Stimulated activated memory B cell treated with anti-CD40 and anti-IgM and Interleukin-4, amounts not matched to agents 10 μg/mL and 1 μg/mL and 100 μg/mL, for 72 hours (primary cell): ENCODE measurements around the gene PROX1.

Experiments used
- ATAC-seq: fragments of 150-1000 bp; cut with Tn5 transposase; 2 replicates; pipeline ENCODE4 v1.10.0; 2021
- H3K27ac Mint-ChIP-seq: one replicate; pipeline ENCODE4 v1.8.0; 2022; ENCODE audit warnings: mild to moderate bottlenecking, mixed read lengths
- H3K27me3 Mint-ChIP-seq: one replicate; pipeline ENCODE4 v1.8.0; 2022; ENCODE audit warnings: mixed read lengths
- H3K36me3 Mint-ChIP-seq: one replicate; pipeline ENCODE4 v1.8.0; 2022; ENCODE audit warnings: mixed read lengths
- H3K4me1 Mint-ChIP-seq: one replicate; pipeline ENCODE4 v1.8.0; 2022; ENCODE audit warnings: mixed read lengths
- H3K4me3 Mint-ChIP-seq: one replicate; pipeline ENCODE4 v1.8.0; 2022; ENCODE audit warnings: mild to moderate bottlenecking, moderate library complexity, mixed read lengths
- H3K9me3 Mint-ChIP-seq: one replicate; pipeline ENCODE4 v1.8.0; 2022; ENCODE audit warnings: mixed read lengths

PROX1 gene

DNA sequence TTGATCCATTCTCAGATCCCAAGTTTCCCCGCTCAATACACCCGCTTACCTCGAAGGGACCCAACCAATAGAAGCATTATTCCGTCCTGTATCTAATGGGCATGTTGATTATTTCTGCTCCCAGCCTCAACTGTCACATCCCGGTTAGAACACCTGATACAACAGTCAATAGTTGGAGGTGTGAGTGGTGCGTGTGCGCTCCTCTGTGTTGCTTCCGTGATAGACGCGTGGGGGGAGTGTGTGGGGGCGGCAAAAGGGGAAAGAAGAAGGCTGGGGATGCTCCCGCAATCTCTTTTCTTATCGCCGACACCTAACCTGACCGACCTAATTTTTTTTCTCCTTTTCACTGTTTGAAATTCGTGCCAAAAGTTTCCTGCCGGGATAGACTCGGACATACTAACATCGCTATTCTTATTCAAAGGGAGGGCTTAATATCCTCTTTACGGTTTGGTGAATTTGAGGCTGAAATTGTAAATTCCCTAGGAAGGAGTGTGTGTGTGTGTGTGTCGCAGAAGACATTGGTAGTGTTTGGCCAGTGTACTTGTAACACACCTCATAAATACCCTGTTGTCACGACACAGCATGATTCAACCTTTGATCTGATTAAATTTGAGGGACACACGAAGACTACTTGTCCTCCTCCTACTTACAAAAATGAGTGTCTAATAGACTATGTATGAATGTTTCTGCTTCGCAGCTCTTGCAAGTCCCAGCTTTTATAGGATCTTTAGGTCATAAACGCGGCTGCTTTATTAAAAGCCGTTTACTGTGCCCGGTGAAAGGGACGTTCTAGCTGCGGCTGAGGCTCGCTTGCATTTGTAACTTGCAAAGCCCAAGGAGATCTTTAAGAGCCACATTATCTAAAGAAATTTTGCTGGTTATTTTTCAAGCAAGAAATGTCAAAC, 1.5 kb upstream of the PROX1 start:
- Mint-ChIP-seq H3K4me3 (no peak overlapping the region), H3K4me1 (peaks cover 35% of the 10 kb centered on the region), H3K36me3 (peaks cover 9% of the 10 kb centered on the region), H3K9me3 (peaks cover 12% of the 10 kb centered on the region), H3K27ac (no peak overlapping the region), H3K27me3 (peaks cover 93% of the 10 kb centered on the region)
- no peak for ATAC-seq

DNA sequence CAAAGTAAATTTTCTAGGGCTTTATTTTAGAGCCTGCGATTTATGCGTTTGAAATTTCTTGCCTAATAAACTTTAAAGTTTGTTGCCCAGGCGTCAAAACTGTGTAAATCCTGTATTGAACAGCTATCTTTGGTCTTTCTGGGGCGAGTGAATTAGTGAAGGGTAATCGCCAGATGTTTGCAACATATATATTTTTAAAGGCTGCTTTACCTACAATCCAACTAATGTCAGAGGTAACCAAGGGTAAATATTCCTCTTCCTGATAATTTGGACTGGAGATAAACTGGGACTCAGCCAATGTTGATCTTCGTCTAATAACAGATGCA, 885 bp upstream of the PROX1 start:
- ATAC-seq: no peak
- Mint-ChIP-seq H3K36me3 (peaks cover 9% of the 10 kb centered on the region), H3K4me3 (no peak overlapping the region), H3K27ac (no peak overlapping the region), H3K27me3 (peaks cover 88% of the 10 kb centered on the region), H3K4me1 (peaks cover 35% of the 10 kb centered on the region), H3K9me3 (peaks cover 11% of the 10 kb centered on the region)

DNA sequence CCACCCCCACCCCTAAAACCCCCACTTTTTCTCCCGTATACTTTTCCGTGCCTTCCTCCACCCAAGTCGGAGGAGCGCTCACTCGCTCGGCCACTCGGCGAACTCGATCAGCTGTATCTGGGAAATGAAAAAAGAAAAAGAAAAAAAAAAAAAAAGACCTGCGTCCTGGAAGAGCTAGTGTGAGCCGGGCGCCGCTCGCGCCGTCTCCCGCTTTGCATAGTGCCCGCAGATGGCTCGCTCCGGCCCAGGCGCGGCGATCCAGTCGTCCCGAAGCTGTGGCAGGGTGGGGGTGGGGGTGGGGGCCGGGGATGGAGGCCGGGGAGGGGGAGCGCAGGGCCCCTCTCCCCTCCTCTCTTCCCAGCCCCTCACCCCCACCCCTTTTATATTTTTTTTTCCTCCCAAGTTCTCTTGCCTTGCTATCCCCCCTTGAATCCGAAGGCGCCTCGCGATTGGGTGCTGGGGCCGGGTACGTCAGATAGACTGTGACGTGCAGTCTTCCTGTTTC, 299 bp upstream of the PROX1 start:
- Mint-ChIP-seq H3K9me3 (peaks cover 9% of the 10 kb centered on the region), H3K27ac (peak overlapping the region; percentile 70), H3K36me3 (peaks cover 9% of the 10 kb centered on the region), H3K27me3 (peaks cover 82% of the 10 kb centered on the region), H3K4me3 (peak overlapping the region; percentile 86), H3K4me1 (peaks cover 35% of the 10 kb centered on the region)
- peak; percentile 37 for ATAC-seq

DNA sequence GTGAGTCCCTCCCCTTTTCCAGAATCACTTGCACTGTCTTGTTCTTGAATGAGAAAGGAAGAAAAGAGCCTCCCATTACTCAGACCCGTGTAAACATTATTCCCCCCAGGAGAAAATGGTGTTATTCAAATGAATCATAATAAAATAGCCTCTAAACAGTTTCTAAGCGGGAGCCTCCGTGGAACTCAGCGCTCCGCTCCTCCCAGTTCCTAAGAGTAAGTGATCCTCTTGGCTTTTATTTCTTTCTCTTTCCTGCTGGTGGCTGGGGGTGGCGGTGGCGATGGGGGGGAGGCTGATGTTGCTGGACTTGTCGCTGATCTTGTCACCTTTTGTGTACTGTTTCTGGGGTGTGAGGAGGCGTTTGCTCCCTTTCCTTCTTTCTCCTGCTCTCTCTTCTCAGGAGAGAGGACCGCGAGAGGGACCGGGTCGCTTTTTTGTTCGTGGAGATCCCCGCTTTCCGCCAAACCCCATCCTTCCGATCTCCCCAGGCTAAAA, 781 bp downstream of the PROX1 start:
- no peak for ATAC-seq
- peaks cover 35% of the 10 kb centered on the region for H3K4me1 Mint-ChIP-seq
- H3K27ac Mint-ChIP-seq: peak overlapping the region; percentile 70
- H3K4me3 Mint-ChIP-seq: peak overlapping the region; percentile 86
- H3K27me3 Mint-ChIP-seq: peaks cover 77% of the 10 kb centered on the region
- H3K9me3 Mint-ChIP-seq: peaks cover 9% of the 10 kb centered on the region
- peaks cover 9% of the 10 kb centered on the region for H3K36me3 Mint-ChIP-seq

DNA sequence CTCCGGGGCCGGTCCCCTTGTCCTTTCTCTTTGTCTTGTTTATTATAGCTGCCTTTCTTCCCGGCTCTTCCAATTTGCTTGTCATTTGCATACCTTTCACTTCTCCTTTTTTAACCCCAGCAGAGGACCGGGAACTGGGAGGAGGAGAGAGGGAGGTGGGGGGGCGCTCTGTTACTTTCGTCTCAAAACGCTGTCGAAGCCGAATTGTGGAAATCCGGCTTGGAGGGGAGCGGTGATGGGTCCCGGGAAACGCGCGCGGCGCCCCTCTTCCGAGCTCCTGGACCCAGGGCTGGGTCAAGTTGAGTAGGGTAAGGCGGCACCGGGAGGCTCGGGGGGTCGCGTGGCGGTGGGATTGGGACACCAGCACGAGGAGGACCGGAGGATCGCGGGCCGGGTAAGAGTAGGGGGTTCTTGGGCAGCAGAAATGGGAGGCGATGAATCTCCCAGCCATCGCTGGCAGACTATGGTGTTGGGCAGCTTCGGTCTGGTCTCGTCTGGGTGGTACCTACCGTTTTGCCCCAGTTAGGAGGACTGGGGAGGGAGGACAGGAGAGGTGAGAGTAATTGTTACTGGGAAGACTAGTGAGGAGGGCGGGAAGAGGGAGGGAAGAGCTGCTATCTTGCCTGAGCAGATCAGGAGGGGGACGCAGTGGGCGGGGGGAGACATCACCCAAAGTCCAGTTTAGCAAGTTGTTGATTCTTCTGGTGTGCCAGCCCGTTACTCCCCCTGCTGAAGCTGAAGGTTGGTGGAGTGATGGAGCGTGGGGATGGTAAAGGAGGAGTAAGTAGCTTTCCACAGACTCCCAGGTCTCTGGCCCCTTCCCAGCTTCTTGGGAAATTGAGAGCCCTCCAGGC, 1.5 kb downstream of the PROX1 start:
- Mint-ChIP-seq H3K36me3 (peaks cover 9% of the 10 kb centered on the region), H3K27me3 (peaks cover 70% of the 10 kb centered on the region), H3K9me3 (peaks cover 9% of the 10 kb centered on the region), H3K4me1 (peaks cover 35% of the 10 kb centered on the region), H3K27ac (peak overlapping the region; percentile 70), H3K4me3 (peak overlapping the region; percentile 86)
- ATAC-seq: peak; percentile 18

DNA sequence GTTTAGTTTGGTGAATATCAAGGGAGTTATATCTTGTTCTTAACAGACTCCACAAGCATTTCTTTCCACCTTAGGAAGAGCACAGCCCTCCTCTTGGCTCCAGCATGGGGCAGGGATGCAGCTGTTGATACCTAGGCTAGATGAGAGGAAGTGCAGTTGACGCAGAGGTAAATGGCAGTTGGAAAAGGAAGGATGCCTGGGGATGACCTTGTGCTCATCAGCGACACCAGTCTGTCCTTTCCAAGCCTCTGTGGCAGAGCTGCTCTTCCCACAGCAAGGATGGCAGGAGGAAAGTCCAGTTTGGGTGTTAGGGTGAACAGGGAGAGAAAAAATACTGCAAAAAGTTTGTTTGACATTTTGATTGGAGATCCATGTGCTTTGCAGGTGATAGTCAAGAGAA, 6.2 kb downstream of the PROX1 start:
- H3K27ac Mint-ChIP-seq: no peak overlapping the region
- H3K4me1 Mint-ChIP-seq: peaks cover 9% of the 10 kb centered on the region
- H3K27me3 Mint-ChIP-seq: peaks cover 24% of the 10 kb centered on the region
- no peak for ATAC-seq
- no peaks in the 10 kb centered on the region for H3K9me3 Mint-ChIP-seq
- no peaks in the 10 kb centered on the region for H3K36me3 Mint-ChIP-seq
- no peak overlapping the region for H3K4me3 Mint-ChIP-seq

DNA sequence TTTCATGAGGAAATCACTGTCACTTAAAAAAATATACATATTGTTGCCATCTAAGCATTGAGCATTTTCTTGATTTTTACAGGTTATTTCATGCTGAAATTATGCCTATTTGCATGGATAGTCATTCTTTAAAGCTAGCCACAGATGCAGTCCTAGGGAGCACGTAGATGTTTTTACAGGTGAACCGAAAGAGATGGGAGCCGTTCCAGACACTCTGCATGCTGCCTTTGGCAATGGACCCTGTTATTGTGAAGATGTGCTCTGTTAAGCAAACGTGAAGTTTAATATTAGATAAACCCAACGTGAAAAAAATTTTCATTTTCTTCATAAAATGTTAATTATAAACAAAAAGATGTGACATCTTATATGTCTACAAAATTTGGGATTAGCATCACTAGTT, 7.1 kb downstream of the PROX1 start:
- H3K4me1 Mint-ChIP-seq: no peaks in the 10 kb centered on the region
- H3K36me3 Mint-ChIP-seq: no peaks in the 10 kb centered on the region
- no peak overlapping the region for H3K27ac Mint-ChIP-seq
- H3K27me3 Mint-ChIP-seq: peaks cover 15% of the 10 kb centered on the region
- no peak for ATAC-seq
- H3K4me3 Mint-ChIP-seq: no peak overlapping the region
- H3K9me3 Mint-ChIP-seq: no peaks in the 10 kb centered on the region

DNA sequence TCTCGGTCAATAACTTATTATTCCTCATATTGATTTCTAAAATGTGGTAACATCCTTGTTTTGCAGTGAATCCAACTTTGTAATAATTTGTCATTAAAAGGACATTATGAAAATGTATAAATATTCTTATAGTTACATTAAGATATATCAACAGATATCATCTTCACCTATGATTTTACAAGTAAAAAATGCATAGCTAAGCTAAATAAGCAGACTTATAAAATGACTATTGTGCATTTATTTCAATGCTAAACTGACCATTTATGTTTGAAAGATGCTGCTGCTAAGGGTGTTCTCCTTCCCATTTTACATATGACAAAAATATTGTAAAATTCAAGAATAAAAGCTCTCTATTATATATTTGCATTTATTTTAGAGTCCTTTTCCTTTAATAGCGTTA, 7.8 kb downstream of the PROX1 start:
- Mint-ChIP-seq H3K4me3 (no peak overlapping the region), H3K27me3 (peaks cover 8% of the 10 kb centered on the region), H3K27ac (no peak overlapping the region), H3K9me3 (no peaks in the 10 kb centered on the region), H3K4me1 (no peaks in the 10 kb centered on the region), H3K36me3 (no peaks in the 10 kb centered on the region)
- no peak for ATAC-seq

DNA sequence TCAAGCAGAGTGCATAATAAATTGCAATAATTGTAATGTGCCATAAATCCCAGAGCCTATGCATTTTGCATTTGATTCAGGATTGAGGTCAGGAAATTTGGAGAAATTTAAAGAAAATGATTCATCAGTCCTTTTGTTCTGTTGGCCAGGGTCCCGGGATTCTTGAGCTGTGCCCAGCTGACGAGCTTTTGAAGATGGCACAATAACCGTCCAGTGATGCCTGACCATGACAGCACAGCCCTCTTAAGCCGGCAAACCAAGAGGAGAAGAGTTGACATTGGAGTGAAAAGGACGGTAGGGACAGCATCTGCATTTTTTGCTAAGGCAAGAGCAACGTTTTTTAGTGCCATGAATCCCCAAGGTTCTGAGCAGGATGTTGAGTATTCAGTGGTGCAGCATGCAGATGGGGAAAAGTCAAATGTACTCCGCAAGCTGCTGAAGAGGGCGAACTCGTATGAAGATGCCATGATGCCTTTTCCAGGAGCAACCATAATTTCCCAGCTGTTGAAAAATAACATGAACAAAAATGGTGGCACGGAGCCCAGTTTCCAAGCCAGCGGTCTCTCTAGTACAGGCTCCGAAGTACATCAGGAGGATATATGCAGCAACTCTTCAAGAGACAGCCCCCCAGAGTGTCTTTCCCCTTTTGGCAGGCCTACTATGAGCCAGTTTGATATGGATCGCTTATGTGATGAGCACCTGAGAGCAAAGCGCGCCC, 8.7 kb downstream of the PROX1 start:
- H3K27me3 Mint-ChIP-seq: no peaks in the 10 kb centered on the region
- H3K27ac Mint-ChIP-seq: no peak overlapping the region
- H3K4me3 Mint-ChIP-seq: no peak overlapping the region
- no peaks in the 10 kb centered on the region for H3K9me3 Mint-ChIP-seq
- H3K36me3 Mint-ChIP-seq: no peaks in the 10 kb centered on the region
- ATAC-seq: no peak
- H3K4me1 Mint-ChIP-seq: no peaks in the 10 kb centered on the region

DNA sequence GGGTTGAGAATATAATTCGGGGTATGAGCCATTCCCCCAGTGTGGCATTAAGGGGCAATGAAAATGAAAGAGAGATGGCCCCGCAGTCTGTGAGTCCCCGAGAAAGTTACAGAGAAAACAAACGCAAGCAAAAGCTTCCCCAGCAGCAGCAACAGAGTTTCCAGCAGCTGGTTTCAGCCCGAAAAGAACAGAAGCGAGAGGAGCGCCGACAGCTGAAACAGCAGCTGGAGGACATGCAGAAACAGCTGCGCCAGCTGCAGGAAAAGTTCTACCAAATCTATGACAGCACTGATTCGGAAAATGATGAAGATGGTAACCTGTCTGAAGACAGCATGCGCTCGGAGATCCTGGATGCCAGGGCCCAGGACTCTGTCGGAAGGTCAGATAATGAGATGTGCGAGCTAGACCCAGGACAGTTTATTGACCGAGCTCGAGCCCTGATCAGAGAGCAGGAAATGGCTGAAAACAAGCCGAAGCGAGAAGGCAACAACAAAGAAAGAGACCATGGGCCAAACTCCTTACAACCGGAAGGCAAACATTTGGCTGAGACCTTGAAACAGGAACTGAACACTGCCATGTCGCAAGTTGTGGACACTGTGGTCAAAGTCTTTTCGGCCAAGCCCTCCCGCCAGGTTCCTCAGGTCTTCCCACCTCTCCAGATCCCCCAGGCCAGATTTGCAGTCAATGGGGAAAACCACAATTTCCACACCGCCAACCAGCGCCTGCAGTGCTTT, 9.4 kb downstream of the PROX1 start:
- Mint-ChIP-seq H3K27me3 (no peaks in the 10 kb centered on the region), H3K9me3 (no peaks in the 10 kb centered on the region), H3K4me3 (no peak overlapping the region), H3K36me3 (no peaks in the 10 kb centered on the region), H3K4me1 (no peaks in the 10 kb centered on the region), H3K27ac (no peak overlapping the region)
- ATAC-seq: no peak

DNA sequence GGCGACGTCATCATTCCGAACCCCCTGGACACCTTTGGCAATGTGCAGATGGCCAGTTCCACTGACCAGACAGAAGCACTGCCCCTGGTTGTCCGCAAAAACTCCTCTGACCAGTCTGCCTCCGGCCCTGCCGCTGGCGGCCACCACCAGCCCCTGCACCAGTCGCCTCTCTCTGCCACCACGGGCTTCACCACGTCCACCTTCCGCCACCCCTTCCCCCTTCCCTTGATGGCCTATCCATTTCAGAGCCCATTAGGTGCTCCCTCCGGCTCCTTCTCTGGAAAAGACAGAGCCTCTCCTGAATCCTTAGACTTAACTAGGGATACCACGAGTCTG, 10.0 kb downstream of the PROX1 start:
- Mint-ChIP-seq H3K4me3 (no peak overlapping the region), H3K27ac (no peak overlapping the region), H3K36me3 (no peaks in the 10 kb centered on the region), H3K27me3 (no peaks in the 10 kb centered on the region), H3K9me3 (no peaks in the 10 kb centered on the region), H3K4me1 (no peaks in the 10 kb centered on the region)
- ATAC-seq: no peak

DNA sequence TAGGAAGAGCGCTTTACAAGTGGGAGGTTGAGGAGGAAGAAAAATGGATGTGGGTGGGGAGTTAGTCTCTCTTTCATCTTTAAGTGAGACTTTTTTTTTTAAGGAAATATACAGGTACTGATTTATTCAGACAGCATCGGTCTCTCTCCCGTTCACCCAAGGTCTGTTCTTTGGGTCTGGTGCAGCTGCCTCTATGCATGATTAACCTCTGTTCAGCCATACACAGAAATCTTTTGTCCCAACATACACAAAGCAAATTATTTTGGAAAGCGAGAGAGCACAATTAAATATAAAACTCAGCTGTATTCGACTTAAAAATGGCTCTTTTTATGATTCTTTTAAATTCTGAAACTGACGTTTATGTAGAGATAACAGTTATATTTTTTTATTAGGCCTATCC, 11.0 kb downstream of the PROX1 start:
- Mint-ChIP-seq H3K36me3 (no peaks in the 10 kb centered on the region), H3K27me3 (no peaks in the 10 kb centered on the region), H3K27ac (no peak overlapping the region), H3K9me3 (no peaks in the 10 kb centered on the region), H3K4me1 (no peaks in the 10 kb centered on the region), H3K4me3 (no peak overlapping the region)
- no peak for ATAC-seq

DNA sequence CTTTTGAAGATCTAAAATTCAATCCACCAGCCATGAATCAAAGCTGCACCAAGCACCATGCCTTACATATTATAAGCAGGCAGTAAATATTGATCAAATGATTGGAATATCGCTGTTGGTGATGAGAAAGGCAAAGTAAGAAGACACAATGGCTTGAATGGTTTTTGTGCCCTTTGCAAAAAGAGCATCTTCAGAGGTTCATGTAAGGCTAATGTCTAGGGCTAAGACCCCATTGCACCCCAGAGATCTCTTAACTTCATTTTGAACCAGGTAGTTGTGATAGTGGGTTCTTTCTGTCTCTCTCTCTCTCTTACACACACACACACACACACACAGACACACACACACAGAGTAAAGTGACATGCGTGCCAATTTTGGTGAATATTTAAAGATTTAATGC, 12.0 kb downstream of the PROX1 start:
- no peaks in the 10 kb centered on the region for H3K36me3 Mint-ChIP-seq
- H3K27me3 Mint-ChIP-seq: no peaks in the 10 kb centered on the region
- no peaks in the 10 kb centered on the region for H3K9me3 Mint-ChIP-seq
- H3K27ac Mint-ChIP-seq: no peak overlapping the region
- no peaks in the 10 kb centered on the region for H3K4me1 Mint-ChIP-seq
- H3K4me3 Mint-ChIP-seq: no peak overlapping the region
- no peak for ATAC-seq

DNA sequence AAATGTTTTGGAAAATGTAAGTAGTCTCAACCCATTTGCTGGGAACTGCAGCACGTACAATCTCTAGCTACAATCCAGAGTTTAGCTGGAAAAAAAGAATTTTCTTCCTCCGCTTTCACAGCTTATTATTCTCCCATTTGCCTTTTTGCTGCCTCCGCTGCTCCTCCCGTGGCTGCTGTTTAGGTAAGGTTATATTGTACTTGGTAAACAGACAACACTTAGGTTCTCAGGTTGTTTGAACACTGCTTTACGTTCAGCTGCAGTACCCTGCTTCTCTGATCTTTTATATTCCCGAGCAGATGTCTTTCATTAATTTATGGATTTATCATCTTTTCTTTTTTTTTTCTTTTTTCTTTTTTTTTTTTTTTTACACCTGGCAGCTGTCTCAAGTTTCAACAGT, 14.3 kb downstream of the PROX1 start:
- no peak for ATAC-seq
- H3K4me3 Mint-ChIP-seq: no peak overlapping the region
- no peaks in the 10 kb centered on the region for H3K27me3 Mint-ChIP-seq
- H3K4me1 Mint-ChIP-seq: no peaks in the 10 kb centered on the region
- H3K9me3 Mint-ChIP-seq: no peaks in the 10 kb centered on the region
- no peak overlapping the region for H3K27ac Mint-ChIP-seq
- no peaks in the 10 kb centered on the region for H3K36me3 Mint-ChIP-seq

DNA sequence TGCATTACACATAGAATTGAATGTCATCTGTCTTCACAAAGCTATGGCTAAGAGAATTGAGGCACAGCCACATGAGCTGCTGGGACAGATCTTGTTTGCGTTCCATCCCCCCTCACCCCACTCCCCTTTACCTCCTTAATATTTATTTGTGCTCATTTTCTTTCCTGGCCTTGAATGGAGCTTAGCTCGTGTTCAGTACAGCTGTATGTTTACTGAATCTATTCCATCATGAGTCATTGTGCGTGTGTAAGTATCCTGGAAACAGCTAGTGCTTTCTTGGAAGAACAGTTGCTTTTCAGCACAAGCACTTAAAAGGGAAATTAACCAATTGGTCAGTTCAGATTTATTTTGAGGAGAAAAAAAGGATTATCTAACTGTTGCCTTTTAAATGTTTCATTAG, 14.7 kb downstream of the PROX1 start:
- Mint-ChIP-seq H3K27me3 (no peaks in the 10 kb centered on the region), H3K9me3 (no peaks in the 10 kb centered on the region), H3K4me1 (no peaks in the 10 kb centered on the region), H3K36me3 (no peaks in the 10 kb centered on the region), H3K27ac (no peak overlapping the region), H3K4me3 (no peak overlapping the region)
- no peak for ATAC-seq
